Endothelial cell of hepatic sinusoid (primary cell): Measurements from ENCODE around the gene PIM3.

Experiments
- in situ Hi-C: cut with HindIII; loops from 2 replicates; pipeline ENCODE4 v1.10.0; 2017; ENCODE audit warnings: low sequenced_read_pairs

Gene PIM3

GRCh38 chr22:49927483-49928184 is 32.9 kb upstream of the PIM3 start:
- in situ Hi-C loops: no loop called here

GRCh38 chr22:49928185-49928495 is 32.4 kb upstream of the PIM3 start:
- in situ Hi-C loops: no loop called here

GRCh38 chr22:49928555-49929210 is 31.9 kb upstream of the PIM3 start:
- in situ Hi-C loops: no loop called here

GRCh38 chr22:49929211-49929979 is 31.2 kb upstream of the PIM3 start:
- in situ Hi-C loops: no loop called here

GRCh38 chr22:49929994-49930575 is 30.5 kb upstream of the PIM3 start:
- in situ Hi-C loops: no loop called here

GRCh38 chr22:49930596-49931412 is 29.8 kb upstream of the PIM3 start:
- in situ Hi-C loops: no loop called here

GRCh38 chr22:49933236-49934159 is 27.1 kb upstream of the PIM3 start:
- in situ Hi-C loops: no loop called here

- in situ Hi-C loops: no loop called here
These were observed 26.2 kb upstream of the PIM3 start for GRCh38 chr22:49934160-49934890.

- in situ Hi-C loops: no loop called here
These were observed 25.5 kb upstream of the PIM3 start for GRCh38 chr22:49934891-49935557.

GRCh38 chr22:49935561-49935960 is 25.0 kb upstream of the PIM3 start:
- in situ Hi-C loops: no loop called here

GRCh38 chr22:49936018-49936972 is 24.3 kb upstream of the PIM3 start:
- in situ Hi-C loops: no loop called here

- in situ Hi-C loops: no loop called here
These were observed 23.4 kb upstream of the PIM3 start for GRCh38 chr22:49936973-49937757.

GRCh38 chr22:49937758-49938564 is 22.6 kb upstream of the PIM3 start:
- in situ Hi-C loops: no loop called here

- in situ Hi-C loops: no loop called here
These were observed 21.9 kb upstream of the PIM3 start for GRCh38 chr22:49938565-49939136.

GRCh38 chr22:49941507-49942316 is 18.9 kb upstream of the PIM3 start:
- in situ Hi-C loops: no loop called here
